ENCODE data around the gene GARNL3. TPM values are rescaled to one million over a fixed set of nuclear protein-coding genes. Genes with fewer than 3 reads are reported as not detected.

The GARNL3 gene
- total RNA-seq, 4 donors from 2014 or later, result 9.3 to 20.9 (median 14.7) TPM

DNA sequence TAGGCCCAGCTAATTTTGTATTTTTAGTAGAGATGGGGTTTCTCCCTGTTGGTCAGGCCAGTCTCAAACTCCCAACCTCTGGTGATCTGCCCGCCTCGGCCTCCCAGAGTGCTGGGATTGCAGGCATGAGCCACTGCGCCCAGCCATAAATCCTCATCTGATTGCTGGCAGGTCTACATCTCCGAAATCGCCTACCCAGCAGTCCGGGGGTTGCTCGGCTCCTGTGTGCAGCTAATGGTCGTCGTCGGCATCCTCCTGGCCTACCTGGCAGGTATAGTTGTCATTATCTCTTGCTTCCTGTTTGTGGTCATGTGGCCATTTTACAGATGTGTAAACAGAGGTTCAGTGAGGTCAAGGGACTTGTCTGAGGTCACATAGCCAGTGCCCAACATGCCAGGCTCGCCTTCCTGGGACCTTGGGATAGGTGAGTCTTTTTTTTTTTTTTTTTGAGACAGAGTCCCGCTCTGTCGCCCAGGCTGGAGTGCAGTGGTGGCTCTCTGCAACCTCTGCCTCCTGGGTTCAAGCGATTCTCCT lies 135.2 kb downstream of the GARNL3 start:
- TF ChIP-seq, protein P1, sequence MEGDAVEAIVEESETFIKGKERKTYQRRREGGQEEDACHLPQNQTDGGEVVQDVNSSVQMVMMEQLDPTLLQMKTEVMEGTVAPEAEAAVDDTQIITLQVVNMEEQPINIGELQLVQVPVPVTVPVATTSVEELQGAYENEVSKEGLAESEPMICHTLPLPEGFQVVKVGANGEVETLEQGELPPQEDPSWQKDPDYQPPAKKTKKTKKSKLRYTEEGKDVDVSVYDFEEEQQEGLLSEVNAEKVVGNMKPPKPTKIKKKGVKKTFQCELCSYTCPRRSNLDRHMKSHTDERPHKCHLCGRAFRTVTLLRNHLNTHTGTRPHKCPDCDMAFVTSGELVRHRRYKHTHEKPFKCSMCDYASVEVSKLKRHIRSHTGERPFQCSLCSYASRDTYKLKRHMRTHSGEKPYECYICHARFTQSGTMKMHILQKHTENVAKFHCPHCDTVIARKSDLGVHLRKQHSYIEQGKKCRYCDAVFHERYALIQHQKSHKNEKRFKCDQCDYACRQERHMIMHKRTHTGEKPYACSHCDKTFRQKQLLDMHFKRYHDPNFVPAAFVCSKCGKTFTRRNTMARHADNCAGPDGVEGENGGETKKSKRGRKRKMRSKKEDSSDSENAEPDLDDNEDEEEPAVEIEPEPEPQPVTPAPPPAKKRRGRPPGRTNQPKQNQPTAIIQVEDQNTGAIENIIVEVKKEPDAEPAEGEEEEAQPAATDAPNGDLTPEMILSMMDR (IDR thresholded peaks at IDR 0.05; ENCODE audit: low read depth), result no peak

DNA sequence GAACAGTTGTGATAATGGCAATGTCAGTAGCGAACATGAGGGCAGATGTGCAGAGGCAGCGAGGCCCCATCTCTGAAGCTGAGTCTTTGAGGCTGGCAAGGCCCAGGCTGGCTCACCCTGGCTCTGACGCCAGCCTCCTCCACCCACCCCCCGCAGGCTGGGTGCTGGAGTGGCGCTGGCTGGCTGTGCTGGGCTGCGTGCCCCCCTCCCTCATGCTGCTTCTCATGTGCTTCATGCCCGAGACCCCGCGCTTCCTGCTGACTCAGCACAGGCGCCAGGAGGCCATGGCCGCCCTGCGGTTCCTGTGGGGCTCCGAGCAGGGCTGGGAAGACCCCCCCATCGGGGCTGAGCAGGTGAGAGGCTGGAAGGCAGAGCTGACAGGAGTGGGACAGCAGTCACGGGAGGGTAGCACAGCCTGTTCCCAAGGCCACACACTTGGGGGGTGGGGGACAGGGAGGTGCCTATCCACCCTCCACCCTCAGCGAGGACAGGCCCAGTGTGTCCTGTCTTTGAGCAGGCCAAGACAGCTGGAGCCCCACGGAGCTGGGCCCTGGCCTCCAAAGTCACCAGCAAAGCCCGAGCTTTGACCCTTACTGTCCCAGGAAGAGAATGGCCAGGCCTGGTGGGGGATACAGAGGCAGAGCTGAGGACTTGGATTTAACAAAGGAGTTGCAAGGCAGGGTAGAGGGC lies 138.0 kb downstream of the GARNL3 start:
- TF ChIP-seq, protein P1 (IDR thresholded peaks at IDR 0.05; ENCODE audit: low read depth), result no peak

DNA sequence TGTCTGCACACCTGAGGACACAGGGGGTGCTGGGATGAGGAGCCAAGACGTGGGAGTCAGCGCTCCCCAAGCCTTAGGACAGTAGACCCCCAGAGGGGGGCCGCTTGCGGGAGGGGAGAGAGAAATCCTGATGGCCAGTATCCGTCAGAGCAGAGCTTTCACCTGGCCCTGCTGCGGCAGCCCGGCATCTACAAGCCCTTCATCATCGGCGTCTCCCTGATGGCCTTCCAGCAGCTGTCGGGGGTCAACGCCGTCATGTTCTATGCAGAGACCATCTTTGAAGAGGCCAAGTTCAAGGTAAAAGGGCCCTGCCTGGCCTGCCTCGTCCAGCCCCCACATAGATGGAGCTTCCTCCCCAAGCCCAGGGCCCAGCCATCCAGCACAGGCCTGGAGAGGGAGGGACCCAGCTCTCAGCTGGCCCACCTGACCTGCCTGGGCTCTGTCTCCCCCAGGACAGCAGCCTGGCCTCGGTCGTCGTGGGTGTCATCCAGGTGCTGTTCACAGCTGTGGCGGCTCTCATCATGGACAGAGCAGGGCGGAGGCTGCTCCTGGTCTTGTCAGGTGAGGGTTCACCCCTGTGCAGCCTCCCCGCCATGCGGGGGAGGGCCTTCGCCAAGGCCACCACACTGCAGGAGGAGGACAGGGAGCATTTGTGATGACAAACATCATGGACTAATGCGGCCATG lies 139.1 kb downstream of the GARNL3 start:
- TF ChIP-seq, protein P1 (IDR thresholded peaks at IDR 0.05; ENCODE audit: low read depth), result no peak

DNA sequence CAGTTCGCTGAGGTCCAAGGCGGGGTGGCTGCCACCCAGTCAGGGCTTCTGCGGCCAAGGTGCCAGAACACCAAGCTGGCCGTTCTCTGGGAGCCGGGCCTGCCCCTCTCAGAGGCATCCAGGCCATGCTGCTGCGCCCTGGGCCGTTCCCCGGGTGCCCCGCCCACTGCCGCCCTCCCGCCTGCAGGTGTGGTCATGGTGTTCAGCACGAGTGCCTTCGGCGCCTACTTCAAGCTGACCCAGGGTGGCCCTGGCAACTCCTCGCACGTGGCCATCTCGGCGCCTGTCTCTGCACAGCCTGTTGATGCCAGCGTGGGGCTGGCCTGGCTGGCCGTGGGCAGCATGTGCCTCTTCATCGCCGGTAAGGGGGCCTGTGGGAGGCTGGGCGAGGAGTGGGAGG lies 140.1 kb downstream of the GARNL3 start:
- TF ChIP-seq, protein P1 (IDR thresholded peaks at IDR 0.05; ENCODE audit: low read depth), result no peak

DNA sequence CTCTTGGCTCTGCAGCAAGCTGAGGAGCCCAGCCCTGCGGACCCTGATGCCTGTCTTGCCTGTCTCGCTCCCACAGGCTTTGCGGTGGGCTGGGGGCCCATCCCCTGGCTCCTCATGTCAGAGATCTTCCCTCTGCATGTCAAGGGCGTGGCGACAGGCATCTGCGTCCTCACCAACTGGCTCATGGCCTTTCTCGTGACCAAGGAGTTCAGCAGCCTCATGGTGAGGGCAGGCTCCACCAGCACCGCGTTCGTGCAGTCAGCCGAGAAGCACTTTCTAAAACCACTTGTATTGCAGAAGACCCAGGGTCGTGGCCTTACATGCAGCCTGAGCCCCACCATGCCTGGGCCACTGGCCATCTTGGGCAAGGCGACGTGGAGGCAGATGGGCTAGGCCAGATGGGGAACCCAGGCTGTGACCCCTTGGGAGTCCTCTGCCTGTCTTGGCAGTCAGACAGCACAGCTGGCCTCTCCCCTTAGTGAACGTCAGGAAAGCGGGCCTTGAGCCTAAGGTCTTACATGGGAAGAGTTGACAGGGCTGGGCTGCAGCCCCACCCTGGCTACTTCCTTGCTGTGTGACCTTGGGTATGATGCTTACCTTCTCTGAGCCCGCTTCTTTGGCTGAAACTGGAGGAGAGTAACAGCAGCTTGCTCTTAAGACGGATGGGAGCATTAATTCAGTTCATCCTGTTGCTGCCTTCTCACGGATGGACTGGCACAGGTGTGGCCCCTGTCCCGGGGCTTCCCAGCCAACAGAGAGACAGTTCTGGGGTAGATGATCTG lies 141.0 kb downstream of the GARNL3 start:
- TF ChIP-seq, protein P1 (IDR thresholded peaks at IDR 0.05; ENCODE audit: low read depth), result no peak

DNA sequence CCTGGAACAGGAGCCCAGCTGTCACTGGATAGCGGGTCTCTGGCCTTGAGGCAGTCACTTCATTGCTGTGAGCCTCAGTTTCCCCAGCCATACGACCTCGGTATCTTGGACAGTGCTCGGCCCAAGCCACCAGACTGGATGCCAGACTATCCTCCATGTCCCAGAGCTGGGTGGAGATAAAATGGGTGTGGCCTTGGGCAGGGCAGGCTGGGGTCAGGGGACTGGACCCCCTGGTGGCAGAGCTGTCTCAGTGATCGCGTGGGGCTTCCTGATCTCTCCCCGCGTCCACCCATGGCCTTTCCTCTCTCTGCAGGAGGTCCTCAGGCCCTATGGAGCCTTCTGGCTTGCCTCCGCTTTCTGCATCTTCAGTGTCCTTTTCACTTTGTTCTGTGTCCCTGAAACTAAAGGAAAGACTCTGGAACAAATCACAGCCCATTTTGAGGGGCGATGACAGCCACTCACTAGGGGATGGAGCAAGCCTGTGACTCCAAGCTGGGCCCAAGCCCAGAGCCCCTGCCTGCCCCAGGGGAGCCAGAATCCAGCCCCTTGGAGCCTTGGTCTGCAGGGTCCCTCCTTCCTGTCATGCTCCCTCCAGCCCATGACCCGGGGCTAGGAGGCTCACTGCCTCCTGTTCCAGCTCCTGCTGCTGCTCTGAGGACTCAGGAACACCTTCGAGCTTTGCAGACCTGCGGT lies 142.4 kb downstream of the GARNL3 start:
- TF ChIP-seq, protein P1 (IDR thresholded peaks at IDR 0.05; ENCODE audit: low read depth), result no peak
